HG02642 (cell line): ENCODE measurements around the gene PRAMEF25.
"Not testable (repeated sequence)": the region's sequence is repeated elsewhere in the genome, so short reads cannot be mapped to it uniquely, and the experiment has no call there.

Experiments
- ATAC-seq: cut with Tn5 transposase; IDR thresholded peaks from one replicate; pipeline ENCODE4 v1.9.1; 2021; ENCODE audit warnings: mild to moderate bottlenecking; ENCODE audit not compliant: unreplicated experiment, poor library complexity

Gene PRAMEF25

DNA sequence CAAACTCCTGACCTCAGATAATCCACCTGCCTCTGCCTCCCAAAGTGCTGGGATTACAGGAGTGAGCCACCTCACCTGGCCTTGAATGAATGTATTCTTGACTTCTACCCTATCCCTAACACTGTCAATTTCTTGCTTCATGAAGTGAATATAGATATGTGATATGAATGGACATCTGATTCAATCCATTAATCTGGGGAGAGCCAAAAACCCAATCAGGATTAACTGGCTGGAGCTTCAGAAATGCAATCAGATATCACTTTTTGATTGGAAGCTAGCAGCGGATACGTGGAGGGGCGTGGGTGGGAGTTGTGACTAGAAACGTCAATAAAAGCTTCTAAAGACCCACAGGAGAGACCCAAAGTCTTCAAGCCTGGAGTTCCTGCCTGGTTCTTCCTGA lies at the start of gene PRAMEF25:
Gene PRAMEF25 (plus strand): TSS at position 301 of the 400 bp plus-strand sequence. CDS start 2,920 bp downstream, outside the sequence.
- not testable (repeated sequence) for ATAC-seq

DNA sequence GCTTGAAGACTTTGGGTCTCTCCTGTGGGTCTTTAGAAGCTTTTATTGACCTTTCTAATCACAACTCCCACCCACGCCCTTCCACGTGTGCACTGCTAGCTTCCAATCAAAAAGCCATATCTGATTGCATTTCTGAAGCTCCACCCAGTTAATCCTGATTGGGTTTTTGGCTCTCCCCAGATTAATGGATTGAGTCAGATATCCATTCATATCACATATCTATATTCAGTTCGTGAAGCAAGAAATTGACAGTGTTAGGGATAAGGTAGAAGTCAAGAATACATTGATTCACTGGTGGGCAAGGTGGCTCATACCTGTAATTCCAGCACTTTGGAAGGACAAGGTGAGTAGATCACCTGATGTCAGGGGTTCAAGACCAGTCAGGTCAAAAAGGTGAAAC lies 14.1 kb upstream of the PRAMEF25 start, which contains the start of gene PRAMEF27:
Gene PRAMEF27 (minus strand): TSS at position 101 of the 400 bp plus-strand sequence. CDS start 2,916 bp downstream, outside the sequence.
- ATAC-seq: not testable (repeated sequence)

DNA sequence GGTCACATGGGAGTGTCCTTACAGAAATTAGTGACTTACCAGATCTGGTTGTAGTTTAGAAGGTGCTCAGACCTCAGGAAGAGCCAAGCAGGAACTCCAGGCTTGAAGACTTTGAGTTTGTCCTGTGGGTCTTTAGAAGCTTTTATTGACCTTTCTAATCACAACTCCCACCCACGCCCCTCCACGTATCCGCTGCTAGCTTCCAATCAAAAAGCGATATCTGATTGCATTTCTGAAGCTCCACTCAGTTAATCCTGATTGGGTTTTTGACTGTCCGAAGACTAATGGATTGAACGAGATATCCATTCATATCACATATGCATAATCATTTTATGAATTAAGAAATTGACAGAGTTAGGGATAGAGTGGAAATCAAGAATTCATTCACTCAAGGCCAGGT lies 46.2 kb downstream of the PRAMEF25 start, which contains the start of gene HNRNPCL2:
Gene HNRNPCL2 (minus strand): TSS at position 101 of the 400 bp plus-strand sequence. CDS start 454 bp downstream, outside the sequence.
- ATAC-seq: not testable (repeated sequence)
